SW 1271 (cell line): ENCODE data around the gene TMEM231.
A peak's percentile ranks its signal among the peaks of the same experiment; 100 is the strongest.
"Not testable (repeated sequence)": the region's sequence is repeated elsewhere in the genome, so short reads cannot be mapped to it uniquely, and the experiment has no call there.

Experiments
- DNase-seq, 2 experiments: peaks; one replicate each; lab custom pipeline; 2025; lab: John Stamatoyannopoulos, UW

TMEM231 gene

DNA sequence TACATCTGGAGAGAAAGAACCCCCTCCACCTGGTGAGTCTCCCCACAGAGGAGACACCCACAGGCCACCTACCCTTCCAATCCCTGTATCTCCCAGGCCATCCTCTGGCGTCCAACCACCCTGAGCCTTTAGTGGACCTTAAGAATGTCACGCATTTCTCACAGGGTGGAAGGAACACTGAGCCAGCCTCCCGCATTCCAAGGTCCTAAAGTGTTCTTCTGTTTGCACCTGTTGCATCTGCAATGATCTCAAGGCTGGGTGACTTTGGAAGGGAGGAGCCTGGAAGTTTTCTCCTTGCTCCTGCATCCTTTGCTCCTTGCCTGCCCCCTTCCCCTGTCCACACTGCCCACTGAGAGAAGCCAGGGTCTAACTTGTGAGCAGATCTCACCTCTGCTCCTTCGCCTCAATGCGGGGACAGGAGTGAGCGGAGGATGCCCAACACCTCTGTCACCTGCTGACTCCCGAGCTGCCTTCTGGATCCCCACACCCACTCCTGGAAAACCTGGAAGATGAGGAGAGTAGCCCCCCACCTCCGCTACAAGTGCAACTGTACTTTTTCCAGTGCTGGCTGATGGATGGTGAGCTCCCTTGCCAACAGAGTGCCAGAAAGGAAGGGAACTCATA, 23.8 kb downstream of the TMEM231 start:
- no peak for DNase-seq

DNA sequence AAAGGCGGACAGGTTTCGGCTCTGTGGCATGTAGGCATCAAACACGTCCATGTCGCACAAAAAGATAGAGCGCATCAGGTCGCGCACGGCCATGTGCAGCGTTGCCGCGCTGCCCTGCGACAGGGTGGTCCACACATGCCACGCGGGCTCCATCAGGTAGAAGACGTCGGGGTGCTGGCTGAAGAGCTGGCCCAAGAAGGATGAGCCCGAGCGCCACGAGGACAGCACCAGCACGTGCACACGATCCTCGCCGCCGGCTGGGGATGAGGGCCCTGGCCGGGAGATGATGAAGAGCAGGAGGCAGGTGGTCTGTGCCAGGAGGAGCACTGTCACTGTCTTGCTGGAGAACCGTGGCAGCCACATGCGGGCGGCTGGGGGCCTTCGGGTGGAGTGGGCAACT, 26.1 kb downstream of the TMEM231 start:
- no peak for DNase-seq

DNA sequence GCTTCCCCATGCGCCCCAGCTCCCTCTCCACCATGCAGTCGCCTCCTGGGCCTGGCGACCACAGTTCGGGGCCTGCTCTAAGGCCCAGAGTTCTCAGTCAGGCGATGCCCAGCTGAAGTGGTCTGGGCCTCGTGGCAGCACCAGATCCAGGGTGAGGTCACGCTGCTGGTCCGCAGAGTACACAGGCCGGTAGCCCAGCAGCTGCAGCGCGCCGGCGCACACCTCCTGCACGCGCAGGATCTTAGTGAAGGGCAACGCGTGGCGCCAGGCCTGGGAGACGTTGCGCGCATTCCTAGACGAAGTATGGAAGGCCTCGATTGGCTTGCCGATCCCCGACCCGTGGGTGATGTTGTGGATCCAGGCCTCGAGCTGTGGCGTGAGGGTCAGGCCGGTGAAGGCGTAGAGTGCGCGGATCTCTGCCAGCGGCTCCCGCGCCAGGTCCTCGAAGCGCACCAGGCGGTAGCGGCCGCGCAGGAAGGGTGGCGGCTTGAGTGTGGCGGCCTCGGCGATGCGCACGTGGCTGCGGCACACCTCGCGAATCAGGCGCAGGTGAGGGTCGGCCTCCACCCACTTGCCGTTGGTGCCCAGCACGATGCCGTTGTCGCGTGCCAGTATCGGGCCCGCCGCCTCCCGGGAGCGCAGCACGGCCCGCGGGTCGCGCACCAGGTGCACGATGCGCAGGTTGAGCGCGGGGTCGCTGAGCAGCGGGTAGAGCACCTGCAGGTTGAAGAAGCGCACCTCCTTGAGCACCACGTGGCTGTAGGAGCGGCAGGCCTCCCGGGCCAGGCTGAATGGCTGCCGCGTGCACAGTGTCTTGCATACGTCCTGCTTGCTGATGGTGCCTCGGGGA, 26.8 kb downstream of the TMEM231 start:
- DNase-seq, result no peak

DNA sequence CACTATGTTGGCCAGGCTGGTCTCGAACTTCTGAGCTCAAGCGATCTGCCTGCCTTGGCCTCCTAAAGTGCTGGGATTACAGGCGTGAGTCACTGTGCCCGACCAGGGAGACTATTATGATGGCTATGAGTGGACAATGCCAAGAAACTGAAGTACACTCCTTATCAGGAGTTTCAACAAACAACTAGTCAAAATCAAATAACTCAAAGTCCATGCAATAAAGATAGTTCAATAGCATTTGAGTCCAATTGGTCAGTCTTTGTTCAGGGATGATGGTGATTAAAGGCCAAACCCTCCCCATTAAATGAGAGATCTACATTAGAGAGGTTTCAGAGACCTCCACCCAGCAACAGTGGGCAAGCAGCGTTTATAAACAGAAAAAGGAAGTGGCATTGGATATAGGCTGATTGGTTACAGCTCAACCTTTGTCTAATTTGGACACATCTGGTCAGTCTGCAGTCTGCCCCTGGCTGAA, 28.2 kb downstream of the TMEM231 start:
- no peak for DNase-seq

DNA sequence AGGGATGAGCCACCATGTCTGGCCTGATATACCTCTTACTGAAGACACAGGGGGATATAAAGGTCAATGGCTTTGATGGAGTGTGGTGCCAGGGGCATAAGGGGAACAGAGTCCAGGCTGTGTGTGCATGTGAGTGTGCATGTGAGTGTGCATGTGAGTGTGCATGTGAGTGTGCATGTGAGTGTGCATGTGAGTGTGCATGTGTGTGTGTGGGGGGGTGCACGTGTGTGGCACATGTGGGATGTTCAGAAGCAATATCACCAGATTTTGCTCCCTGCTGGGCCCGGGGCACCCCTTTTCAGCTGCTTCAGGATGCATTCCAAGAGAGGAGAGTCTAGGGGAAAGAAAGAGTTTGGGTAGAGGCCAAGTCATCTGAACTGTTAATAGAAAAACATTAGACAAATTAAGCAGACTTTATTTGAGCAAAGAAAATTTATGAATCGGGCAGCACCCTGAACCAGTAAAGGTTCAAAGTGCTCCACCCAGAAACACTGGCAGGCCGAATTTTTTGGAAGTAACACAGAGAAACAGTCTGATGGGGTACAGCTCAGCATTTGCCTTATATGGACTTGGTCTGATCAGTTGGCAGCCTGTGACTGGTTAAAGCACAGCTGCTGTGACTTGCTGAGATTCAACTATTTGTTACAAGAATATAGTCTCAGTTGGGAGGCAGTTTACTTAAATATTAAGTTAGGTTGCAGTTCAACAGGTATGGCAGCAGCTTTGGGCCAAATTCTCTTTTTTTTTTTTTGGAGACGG, 29.8 kb downstream of the TMEM231 start:
- DNase-seq, result no peak

DNA sequence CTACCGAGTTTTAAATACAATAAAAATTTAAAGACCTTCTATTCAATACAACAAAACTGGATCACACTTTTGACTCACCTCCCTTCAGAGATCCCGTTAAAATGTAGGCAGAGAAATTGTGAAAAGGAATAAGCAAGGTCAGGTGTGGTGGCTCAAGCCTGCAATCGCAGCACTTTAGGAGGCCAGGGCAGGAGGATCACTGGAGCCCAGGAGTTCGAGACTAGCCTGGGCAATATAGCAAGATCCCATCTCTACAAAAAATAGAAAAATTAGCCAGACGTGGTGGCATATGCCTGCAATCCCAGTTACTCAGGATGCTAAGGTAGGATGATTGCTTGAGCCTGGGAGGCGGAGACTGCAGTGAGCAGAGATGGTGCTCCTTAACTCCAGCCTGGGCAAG, 36.9 kb downstream of the TMEM231 start:
- DNase-seq, result no peak

DNA sequence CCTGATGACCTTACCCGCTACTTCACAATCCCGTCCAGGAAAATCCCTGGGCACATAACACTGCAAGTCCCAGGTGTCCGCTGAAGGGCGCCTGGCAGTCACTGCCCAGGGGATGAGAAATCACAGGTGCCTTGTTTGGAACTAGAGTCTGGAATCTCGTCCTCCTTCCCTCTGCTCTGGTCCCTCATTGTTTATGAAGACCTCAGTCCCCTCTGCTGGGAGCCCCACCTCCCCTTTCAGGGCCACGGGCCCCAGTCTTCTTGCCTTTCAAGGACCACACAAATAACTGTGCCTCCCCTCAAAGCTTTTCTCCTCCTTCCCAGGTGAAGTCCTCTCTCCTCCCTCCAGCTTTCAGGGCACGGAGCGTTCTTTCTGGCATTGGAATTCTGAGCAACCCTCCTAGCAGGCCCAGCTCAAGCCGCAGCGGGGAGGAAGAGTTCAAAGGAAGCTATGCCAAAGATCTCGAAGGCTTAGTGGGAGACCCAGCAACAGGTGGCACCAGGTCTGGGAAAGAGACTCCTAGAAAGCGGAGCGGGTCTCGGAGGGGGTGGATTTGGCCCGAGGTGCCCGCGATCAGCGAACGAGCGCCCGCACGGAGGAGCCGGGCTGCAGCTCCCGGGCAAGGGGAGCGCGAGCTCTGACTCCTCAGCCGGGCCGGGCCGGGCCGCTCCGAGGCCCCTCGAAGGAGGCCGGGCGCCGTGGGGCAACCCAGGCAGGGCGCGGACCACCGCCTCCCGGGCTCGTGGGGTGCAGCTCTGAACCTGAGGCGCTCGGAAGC, 39.7 kb downstream of the TMEM231 start:
- DNase-seq, result not testable (repeated sequence)

DNA sequence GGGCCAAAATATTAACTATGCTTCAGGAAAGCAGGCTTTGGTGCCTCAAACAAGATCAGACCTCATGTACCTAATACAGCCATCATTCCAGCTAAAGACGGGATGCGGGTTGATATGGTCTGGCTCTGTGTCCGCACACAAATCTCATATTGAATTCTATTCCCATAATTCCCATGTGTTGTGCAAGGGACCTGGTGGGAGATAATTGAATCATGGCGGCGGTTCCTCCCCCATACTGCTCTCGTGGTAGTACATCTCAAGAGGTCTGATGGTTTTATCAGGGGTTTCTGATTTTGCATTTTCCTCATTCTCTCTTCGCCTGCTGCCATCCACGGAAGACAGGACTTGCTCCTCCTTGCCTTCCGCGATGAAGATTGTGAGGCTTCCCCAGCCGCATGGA, 41.8 kb downstream of the TMEM231 start:
- no peak for DNase-seq

DNA sequence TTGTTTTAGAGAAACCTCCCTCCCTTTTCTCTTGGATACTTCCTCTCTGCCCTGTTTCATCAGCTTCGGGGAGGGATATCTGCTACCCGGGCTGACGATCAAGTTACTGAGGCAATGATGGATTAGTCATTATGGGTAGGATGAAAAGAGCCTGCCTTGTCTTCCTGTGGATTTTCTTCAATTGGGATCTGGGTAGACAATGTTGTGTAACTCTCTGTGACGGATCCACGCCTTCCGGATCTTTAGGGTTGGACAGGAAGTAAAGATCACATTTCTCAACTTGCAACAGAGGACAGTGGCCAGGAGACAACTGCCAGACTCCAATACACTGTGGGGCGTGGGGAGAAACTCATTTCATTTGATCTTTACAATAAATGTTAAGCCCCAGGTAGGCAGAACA, 49.5 kb downstream of the TMEM231 start:
- peak; percentile 35 to 74 for DNase-seq

DNA sequence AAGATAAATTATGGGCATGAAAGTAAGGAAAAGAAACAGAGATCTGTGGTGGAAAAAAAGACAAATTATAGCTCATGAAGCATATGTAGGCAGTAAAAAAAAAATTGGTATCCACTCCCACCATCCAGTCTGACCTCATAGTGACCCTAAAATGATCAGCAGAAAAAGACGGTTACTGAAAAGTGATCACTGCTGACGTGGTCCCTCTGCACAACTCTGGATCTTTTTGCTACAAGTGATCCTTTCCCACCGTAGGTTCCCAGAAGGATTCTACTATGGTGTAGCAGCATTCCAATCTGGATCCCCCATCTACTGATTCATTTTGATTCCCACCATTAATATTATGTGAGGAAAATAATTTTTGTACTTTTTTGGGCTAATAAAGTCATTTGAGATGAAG, 49.9 kb downstream of the TMEM231 start:
- DNase-seq, result no peak

DNA sequence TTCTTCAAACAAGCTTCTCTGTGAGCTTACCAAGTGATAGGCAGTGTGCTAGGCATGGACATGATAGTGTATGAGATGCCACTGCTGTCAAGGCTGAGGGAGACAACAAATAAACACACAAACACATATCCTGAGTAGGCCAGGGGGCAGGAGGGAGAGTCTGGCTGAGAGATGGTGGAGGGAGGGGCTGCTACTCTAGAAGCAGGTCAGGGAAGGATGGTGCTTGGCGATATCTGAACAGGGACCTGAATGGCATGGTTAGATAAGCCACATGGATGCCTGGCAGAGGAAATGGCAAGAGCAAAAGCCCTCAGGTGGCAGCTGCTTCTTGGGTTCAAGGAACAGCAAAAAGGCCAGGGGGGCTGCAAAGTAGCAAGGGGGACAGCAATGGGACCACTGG, 52.3 kb downstream of the TMEM231 start:
- DNase-seq, result no peak

DNA sequence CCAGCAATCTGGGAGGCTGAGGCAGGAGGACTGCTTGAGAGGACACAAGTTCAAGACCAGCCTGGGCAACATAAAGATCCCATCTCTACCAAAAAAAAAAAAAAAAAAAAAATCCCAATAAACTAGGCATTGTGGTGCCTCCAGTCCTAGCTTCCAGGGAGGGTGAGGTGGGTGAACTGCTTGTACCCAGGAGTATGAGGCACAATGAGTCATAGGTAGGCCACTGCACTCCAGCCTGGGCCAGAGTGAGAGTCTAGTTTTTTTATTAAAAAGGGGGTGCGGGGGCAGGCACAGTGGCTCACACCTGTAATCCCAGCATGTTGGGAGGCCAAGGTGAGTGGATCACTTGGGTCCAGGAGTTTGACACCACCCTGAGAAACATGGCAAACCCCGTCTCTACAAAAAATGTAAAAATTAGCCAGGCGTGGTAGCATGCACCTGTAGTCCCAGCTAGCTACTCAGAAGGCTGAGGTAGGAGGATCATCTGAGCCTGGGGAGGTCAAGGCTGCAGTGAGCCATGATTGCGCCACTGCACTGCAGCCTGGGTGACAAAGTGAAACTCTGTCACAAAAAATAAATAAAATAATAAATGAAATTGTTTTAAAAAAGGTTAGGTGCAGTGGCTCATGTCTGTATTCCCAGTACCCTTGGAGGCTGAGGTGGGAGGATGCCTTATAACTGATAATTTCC, 53.0 kb downstream of the TMEM231 start:
- no peak for DNase-seq

DNA sequence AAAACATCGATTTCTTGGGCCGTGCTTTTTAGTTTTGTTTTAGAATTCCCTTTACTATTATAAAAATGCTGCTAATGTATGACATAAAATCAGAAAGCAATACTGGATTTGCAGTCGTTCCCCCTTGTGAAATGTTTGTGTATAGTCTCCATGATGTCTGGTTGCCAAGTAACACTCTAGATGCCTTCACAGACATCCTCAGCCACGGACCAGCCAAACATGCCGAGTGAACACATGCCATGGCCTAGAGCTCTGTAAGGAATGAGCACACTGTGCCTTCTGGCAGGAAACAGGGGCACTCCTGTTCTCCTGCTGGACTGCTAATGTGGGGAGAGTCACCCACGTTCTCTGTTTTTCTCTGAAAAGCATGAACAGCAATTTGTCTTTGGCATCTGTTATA, 54.2 kb downstream of the TMEM231 start:
- DNase-seq, result not testable (repeated sequence)

DNA sequence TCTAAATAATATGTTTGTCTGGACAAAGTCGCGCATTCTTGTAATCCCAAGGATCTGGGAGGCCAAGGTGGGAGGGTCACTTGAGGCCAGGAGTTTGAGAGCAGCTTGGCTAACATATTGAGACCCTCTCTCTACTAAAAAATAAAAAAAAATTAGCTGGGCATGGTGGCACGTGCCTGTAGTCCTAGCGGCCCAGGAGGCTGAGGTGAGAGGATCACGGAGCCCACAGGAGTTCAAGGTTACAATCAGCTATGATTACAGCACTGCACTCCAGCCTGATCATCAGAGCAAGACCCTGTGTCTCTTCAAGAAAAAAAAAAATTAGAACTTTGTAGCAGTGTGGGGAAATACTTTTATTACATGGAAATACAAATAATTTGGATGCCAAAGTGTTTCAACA, 54.7 kb downstream of the TMEM231 start:
- DNase-seq, result no peak

DNA sequence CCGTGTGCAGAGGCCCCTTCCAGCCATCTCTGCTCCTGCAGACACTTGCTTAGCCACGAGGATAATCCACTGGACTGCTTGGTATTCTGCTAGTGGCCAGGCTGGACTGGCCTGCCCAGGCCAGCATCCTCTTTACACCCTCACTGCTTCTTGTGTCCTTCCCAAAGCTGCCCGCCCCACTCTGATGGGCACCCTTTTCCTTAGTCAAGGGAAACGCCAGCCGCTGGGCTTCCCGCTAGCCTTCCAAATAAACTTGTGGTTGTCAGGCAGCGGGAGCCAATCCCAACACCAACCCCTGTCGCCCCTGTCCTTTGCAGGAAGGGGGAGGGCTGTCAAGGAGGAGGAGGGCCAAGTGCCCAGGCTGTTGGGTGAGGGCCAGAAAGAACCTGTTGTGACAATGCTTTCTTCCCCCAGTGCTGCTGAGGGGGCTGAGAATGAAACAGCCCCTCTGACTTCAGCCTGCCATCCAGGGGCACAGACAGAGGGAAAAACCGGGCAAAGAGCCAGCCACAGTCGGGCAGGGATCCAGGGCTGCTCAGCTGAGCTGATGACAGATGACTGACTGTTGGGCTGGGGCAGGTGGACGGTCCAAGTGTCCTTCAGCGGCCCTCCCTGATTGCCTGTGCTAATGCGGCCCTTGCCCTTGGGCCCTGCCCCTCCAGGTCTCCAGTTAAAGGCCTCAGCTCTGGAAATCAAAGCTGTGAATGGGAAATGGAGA, 57.3 kb downstream of the TMEM231 start:
- DNase-seq, result not testable (repeated sequence)

DNA sequence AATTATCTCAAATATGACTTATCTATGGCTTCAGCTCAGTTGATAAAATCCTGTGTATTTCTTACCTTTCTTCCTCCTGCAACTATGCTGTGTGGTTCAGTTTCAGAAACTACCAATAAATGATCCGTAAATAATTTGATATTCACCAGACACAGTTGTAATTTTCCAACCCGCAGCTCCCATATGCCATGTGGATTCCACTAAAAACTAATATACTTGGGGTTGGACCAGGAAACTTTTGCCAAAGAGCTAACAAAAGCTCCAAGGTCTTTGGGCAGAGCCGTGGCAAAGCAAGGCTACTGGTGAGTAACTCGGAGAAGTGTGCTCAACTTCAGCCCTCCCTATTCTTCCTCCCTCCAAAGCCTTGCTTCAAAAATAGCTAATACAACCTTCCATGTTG, 58.5 kb downstream of the TMEM231 start:
- DNase-seq, result no peak

DNA sequence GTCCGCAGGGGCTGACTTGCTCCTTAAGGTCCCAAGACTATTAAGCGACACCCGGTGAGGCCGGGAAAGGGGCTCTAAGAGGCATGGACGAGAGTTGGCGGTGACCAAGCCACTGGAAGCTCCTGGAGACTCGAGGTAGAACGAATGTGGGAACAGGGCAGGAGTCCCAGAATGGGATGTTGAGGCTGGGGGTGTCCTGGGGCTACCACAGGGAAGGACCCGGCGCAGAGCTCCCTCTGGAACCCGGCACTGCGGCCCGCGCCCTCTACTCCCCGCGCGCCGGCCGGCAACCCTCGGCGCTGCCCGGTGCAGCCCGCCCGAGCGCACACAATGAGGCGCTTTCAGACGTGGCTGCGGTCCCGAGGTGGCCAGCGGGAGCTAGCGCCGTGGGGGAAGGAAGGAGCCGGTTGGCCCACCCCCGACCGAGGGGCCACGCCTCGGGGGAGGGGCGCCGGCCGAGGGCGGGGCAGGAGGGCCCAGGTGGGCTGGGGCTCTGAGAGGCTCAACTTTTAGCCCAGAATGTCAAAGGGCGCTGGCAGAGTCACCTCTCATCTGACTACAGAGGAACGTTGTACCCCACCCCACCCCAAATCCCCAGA, 60.9 kb downstream of the TMEM231 start, which contains the start of gene CHST6:
Gene CHST6, minus strand, starts transcription at position 366 of the 599 bp plus-strand sequence. CDS start 15,613 bp downstream, outside the sequence.
- DNase-seq, result no peak

DNA sequence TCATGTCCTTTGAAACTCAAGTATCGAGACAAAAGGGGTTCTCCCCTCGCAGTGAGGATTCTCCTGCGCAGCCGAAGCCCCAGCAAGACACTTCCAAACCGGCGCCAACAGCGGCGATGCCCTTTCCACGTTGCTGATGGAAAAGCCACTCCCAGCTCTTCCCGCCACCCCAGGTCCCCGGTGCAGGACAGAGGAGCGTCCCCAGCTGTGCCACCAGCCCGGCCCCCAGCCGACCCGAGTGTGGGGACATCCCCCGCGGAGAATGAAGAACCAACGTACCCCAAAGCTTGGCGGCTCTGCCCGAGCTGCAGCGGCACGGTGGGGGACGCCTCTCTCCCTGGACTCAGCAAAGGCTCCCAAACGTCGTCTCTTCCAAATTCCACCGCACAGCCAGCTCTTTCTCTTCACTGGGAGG, 61.4 kb downstream of the TMEM231 start:
- DNase-seq, result no peak

DNA sequence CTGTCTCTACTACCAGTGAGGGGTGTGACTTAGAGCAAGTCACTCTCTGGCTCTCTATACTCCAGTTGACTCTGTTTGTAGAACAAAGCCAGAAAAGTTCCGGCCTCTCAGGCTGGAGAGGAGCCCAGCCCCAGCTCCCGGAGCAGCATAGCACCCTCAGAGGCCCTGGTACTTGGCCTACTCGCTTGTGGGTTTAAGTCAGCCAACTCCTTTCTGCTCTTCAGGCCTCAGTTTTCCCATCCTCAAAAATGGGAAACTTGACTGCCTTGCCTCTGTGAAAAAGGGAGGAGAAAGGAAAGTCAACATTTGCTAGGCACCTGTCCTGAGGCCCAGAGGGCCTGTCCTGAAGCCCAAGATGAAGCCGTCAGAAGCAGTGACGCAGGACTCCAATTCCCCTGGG, 61.9 kb downstream of the TMEM231 start:
- no peak for DNase-seq

DNA sequence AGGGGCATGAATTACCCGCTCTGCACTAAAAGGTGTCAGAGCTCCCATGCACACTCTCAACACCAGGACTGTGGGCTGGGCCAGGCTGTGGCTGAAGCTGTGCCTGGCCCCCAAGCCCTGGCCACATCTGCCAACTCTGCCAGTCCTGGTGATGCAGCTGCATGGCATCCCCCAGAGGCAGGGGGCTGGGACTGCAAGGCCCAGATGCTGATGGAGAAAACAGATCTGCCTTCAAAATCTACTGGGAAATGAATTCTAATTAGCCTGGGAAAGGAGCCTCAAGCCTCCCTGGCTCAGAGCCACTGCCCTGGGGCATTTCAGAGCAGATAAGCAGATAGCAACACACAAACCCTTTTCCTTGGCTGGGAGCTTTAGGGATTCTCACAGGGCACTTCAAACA, 64.2 kb downstream of the TMEM231 start:
- DNase-seq, result peak in 1 of 2 experiments; percentile 31
